Measurements from ENCODE around the gene LRRC38. TPM values are rescaled to one million over a fixed set of nuclear protein-coding genes. Genes with fewer than 3 reads are reported as not detected.
"Not testable (repeated sequence)": the region's sequence is repeated elsewhere in the genome, so short reads cannot be mapped to it uniquely, and the experiment has no call there.

Gene LRRC38
- under 1 TPM in 1 of 4 donors, not detected in 3; 0.17 TPM for total RNA-seq

- peaks cover 0 to 6% (median 4%) of the 10 kb centered on the region in 4 donors for H3K9me3 ChIP-seq
- TF ChIP-seq EP300 (IDR thresholded peaks at IDR 0.05) = no peak
- TF ChIP-seq POLR2A (IDR thresholded peaks at IDR 0.05; ENCODE audit: low read depth) = no peak
- TF ChIP-seq, protein P1, sequence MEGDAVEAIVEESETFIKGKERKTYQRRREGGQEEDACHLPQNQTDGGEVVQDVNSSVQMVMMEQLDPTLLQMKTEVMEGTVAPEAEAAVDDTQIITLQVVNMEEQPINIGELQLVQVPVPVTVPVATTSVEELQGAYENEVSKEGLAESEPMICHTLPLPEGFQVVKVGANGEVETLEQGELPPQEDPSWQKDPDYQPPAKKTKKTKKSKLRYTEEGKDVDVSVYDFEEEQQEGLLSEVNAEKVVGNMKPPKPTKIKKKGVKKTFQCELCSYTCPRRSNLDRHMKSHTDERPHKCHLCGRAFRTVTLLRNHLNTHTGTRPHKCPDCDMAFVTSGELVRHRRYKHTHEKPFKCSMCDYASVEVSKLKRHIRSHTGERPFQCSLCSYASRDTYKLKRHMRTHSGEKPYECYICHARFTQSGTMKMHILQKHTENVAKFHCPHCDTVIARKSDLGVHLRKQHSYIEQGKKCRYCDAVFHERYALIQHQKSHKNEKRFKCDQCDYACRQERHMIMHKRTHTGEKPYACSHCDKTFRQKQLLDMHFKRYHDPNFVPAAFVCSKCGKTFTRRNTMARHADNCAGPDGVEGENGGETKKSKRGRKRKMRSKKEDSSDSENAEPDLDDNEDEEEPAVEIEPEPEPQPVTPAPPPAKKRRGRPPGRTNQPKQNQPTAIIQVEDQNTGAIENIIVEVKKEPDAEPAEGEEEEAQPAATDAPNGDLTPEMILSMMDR (IDR thresholded peaks at IDR 0.05) = no peak
- TF ChIP-seq POLR2AphosphoS5 (IDR thresholded peaks at IDR 0.05) = no peak
- H3K4me3 ChIP-seq = peak within 1 kb of the TSS in 1 of 4 donors; percentile 5
- peaks cover 0 to 91% (median 17%) of the 10 kb centered on the region in 4 donors for H3K27me3 ChIP-seq
- peaks cover 0 to 17% (median 7%) of the 10 kb centered on the region in 4 donors for H3K4me1 ChIP-seq
- DNase-seq (ENCODE audit: extremely low spot score) = no peak
- WGBS = 0% methylated on average over 6 of the region's 34 CpGs
- no peak within 1 kb of the TSS for H3K27ac ChIP-seq (replicated peaks in 1 of 4)
- no peaks in the 10 kb centered on the region for H3K36me3 ChIP-seq
- intact Hi-C loops (cut with DNase I) = no loop called here
Observed at GRCh38 chr1:13513895-13514546, at the start of gene LRRC38. Gene LRRC38, minus strand, starts transcription at chr1:13514003. Its CDS starts 410 bp downstream, at chr1:13513593.

- H3K9me3 ChIP-seq; H3K4me3 ChIP-seq; DNase-seq (ENCODE audit: extremely low spot score); intact Hi-C loops (cut with DNase I); H3K36me3 ChIP-seq; H3K27ac ChIP-seq (replicated peaks in 1 of 4); H3K4me1 ChIP-seq: not testable (repeated sequence)
- 93% methylated on average over 10 of the region's 11 CpGs for WGBS
- peaks cover 0 to 27% (median 0%) of the 10 kb centered on the region in 4 donors for H3K27me3 ChIP-seq
Observed at GRCh38 chr1:13562981-13563380, 49.2 kb upstream of the LRRC38 start.

- no peaks in the 10 kb centered on the region for H3K9me3 ChIP-seq
- H3K4me3 ChIP-seq = no peak overlapping the region
- 86% methylated on average over 6 of the region's 6 CpGs for WGBS
- H3K27me3 ChIP-seq = peaks cover 0 to 25% (median 0%) of the 10 kb centered on the region in 4 donors
- no peaks in the 10 kb centered on the region for H3K4me1 ChIP-seq
- no peak for TF ChIP-seq POLR2A (IDR thresholded peaks at IDR 0.05; ENCODE audit: low read depth)
- TF ChIP-seq, protein P1 (IDR thresholded peaks at IDR 0.05) = no peak
- no peak for TF ChIP-seq EP300 (IDR thresholded peaks at IDR 0.05)
- TF ChIP-seq POLR2AphosphoS5 (IDR thresholded peaks at IDR 0.05) = no peak
- H3K36me3 ChIP-seq = no peaks in the 10 kb centered on the region
- no peak for DNase-seq (ENCODE audit: extremely low spot score)
- intact Hi-C loops (cut with DNase I) = no loop called here
- no peak overlapping the region for H3K27ac ChIP-seq (replicated peaks in 1 of 4)
Observed at GRCh38 chr1:13560541-13560940, 46.7 kb upstream of the LRRC38 start.

DNA sequence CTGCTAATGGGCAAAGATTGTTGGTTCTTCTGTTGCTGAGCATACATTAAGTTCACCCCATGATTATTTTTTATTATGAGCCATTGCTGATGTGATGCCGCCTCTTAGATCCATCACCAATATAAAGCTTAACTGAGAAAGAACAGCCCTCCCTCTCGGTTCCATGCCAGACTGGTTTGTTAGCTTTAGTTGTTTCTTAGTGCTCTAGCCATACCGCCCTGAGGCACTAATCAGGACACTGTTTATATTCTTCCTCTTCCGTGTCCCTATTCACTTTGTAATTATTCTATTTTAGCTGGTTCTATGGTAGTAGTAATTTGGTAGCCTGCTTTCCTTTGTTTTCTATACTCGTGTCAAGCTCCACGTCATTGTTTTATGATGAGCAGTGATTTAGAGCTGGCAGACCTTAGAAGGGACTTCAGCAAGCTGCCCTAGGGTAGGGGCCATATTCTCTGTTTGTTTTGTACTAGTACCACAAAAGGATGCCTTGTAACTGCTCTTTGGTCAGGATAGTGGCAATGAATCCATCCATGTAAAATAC, 42.5 kb upstream of the LRRC38 start:
- WGBS = 73% methylated on average over 6 of the region's 6 CpGs
- TF ChIP-seq POLR2A (IDR thresholded peaks at IDR 0.05; ENCODE audit: low read depth) (no peak), POLR2AphosphoS5 (IDR thresholded peaks at IDR 0.05) (no peak), EP300 (IDR thresholded peaks at IDR 0.05) (no peak)
- TF ChIP-seq, protein P1 (IDR thresholded peaks at IDR 0.05) = no peak
- Histone ChIP-seq H3K27me3 (peaks cover 0 to 11% (median 0%) of the 10 kb centered on the region in 4 donors), H3K4me3 (no peak overlapping the region), H3K9me3 (no peaks in the 10 kb centered on the region), H3K4me1 (no peaks in the 10 kb centered on the region), H3K36me3 (no peaks in the 10 kb centered on the region), H3K27ac (replicated peaks in 1 of 4) (no peak overlapping the region)
- DNase-seq (ENCODE audit: extremely low spot score) = no peak
- intact Hi-C loops (cut with DNase I) = no loop called here

DNA sequence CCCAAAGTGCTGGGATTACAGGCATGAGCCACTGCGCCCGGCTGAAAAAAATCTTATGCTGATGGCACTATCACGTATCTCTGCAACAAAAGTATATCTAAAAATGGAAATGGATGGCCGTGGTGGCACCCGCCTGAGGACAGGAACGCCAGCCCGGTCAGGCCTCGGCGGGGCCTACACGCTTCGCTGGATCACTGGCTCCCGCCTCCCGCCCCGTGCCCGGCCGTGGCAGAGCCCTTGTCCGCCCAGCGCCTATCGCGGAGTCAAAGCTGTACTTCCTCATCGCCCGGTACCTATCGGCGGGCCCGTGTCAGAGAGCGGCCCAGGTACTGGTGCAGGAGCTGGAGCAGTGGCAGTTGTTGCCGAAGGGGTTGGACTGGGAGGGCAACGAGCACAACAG, 41.0 kb upstream of the LRRC38 start:
- no peaks in the 10 kb centered on the region for H3K4me1 ChIP-seq
- no peaks in the 10 kb centered on the region for H3K9me3 ChIP-seq
- no peaks in the 10 kb centered on the region for H3K36me3 ChIP-seq
- intact Hi-C loops (cut with DNase I) = no loop called here
- no peak for DNase-seq (ENCODE audit: extremely low spot score)
- no peak overlapping the region for H3K4me3 ChIP-seq
- H3K27ac ChIP-seq (replicated peaks in 1 of 4) = no peak overlapping the region
- WGBS = 97% methylated on average over 28 of the region's 28 CpGs
- TF ChIP-seq EP300 (IDR thresholded peaks at IDR 0.05) = no peak
- TF ChIP-seq POLR2AphosphoS5 (IDR thresholded peaks at IDR 0.05) = no peak
- TF ChIP-seq POLR2A (IDR thresholded peaks at IDR 0.05; ENCODE audit: low read depth) = no peak
- TF ChIP-seq, protein P1 (IDR thresholded peaks at IDR 0.05) = no peak
- no peaks in the 10 kb centered on the region for H3K27me3 ChIP-seq
